H1 (cell line): Measurements from ENCODE around the gene ADIPOR2. TPM values are rescaled to one million over a fixed set of nuclear protein-coding genes. Genes with fewer than 3 reads are reported as not detected.

Experiments used
- CTCF ChIA-PET: fragments of 300-600 bp; sonication (Branson Sonifier 250); formaldehyde crosslinking; loops from one replicate; lab custom pipeline; 2021; ENCODE audit not compliant: partially characterized antibody; lab: Charles Lee
- POLR2A ChIA-PET: fragments of 300-600 bp; sonication (Branson Sonifier 250); formaldehyde crosslinking; loops from one replicate; lab custom pipeline; 2021; ENCODE audit warnings: inconsistent platforms; ENCODE audit not compliant: partially characterized antibody; lab: Charles Lee
- DNase-seq, 2 experiments: peaks; one replicate each; pipeline versions ENCODE4 v3.0.0 to v3.0.0-alpha.2; 2010 to 2022; ENCODE audit warnings: low spot score in 2 of 2, low read depth in 1 of 2, mixed read lengths in 1 of 2
- FAIRE-seq: peaks from 2 replicates; lab custom pipeline; 2011; peaks lifted over from hg19 to GRCh38; lab: Jason Lieb, UNC
- H2AFZ ChIP-seq: 2 replicates; pipeline ENCODE4 v1.8.1; 2012; ENCODE audit warnings: low read length, inconsistent platforms
- H2AK5ac ChIP-seq: 2 replicates; pipeline ENCODE4 v1.6.1; 2013; ENCODE audit warnings: low read depth, low read length
- H2BK120ac ChIP-seq: replicated peaks from 2 replicates; pipeline ENCODE3; 2013; ENCODE audit warnings: low read depth, low read length, inconsistent platforms
- H2BK12ac ChIP-seq: 2 replicates; pipeline ENCODE4 v1.6.1; 2013; ENCODE audit warnings: low read depth, low read length
- H2BK15ac ChIP-seq: 2 replicates; pipeline ENCODE4 v1.6.1; 2013; ENCODE audit warnings: low read length
- H2BK20ac ChIP-seq: 2 replicates; pipeline ENCODE4 v1.6.1; 2013; ENCODE audit warnings: low read length
- H2BK5ac ChIP-seq: 2 replicates; pipeline ENCODE4 v1.6.1; 2013; ENCODE audit warnings: low read depth, low read length
- H3K14ac ChIP-seq: 2 replicates; pipeline ENCODE4 v1.6.1; 2013; ENCODE audit warnings: inconsistent platforms; ENCODE audit not compliant: insufficient read length
- H3K18ac ChIP-seq: 2 replicates; pipeline ENCODE4 v1.6.1; 2013; ENCODE audit warnings: low read length; ENCODE audit errors: extremely low read depth
- H3K23ac ChIP-seq: 2 replicates; pipeline ENCODE4 v1.6.1; 2013; ENCODE audit warnings: inconsistent platforms; ENCODE audit not compliant: insufficient read length
- H3K23me2 ChIP-seq: 2 replicates; pipeline ENCODE4 v1.6.1; 2013; ENCODE audit warnings: low read depth, low read length
- H3K27ac ChIP-seq: 2 replicates; pipeline ENCODE4 v1.6.1; 2011; ENCODE audit warnings: low read depth, low read length, inconsistent platforms
- H3K27me3 ChIP-seq, 4 experiments: replicated peaks in 1 of 4; 1 replicate in 1 of 4; 2 replicates in 3 of 4; pipeline versions ENCODE4 v1.6.1 to v1.8.1; 2011 to 2013; ENCODE audit warnings: low read length in 3 of 4, mild to moderate bottlenecking in 3 of 4, inconsistent platforms in 2 of 4, mixed read lengths in 2 of 4, moderate library complexity in 1 of 4; ENCODE audit not compliant: control insufficient read depth in 3 of 4, insufficient read depth in 3 of 4; ENCODE audit errors: extremely low read depth in 1 of 4
- H3K36me3 ChIP-seq, 4 experiments: 2 replicates each; pipeline versions ENCODE4 v1.6.1 to v1.8.1; 2011 to 2013; ENCODE audit warnings: mild to moderate bottlenecking in 4 of 4, low read length in 3 of 4, moderate library complexity in 2 of 4, control low read depth in 1 of 4, inconsistent platforms in 1 of 4; ENCODE audit not compliant: insufficient read depth in 4 of 4, control insufficient read depth in 2 of 4
- H3K4ac ChIP-seq: replicated peaks from 2 replicates; pipeline ENCODE3; 2013; ENCODE audit warnings: low read length, low read depth, mixed read lengths, inconsistent platforms; ENCODE audit not compliant: insufficient read length
- H3K4me1 ChIP-seq, 4 experiments: replicated peaks in 1 of 4; 1 replicate in 1 of 4; 2 replicates in 3 of 4; pipeline versions ENCODE4 v1.6.1 to v1.8.1; 2011 to 2013; ENCODE audit warnings: low read length in 3 of 4, inconsistent platforms in 2 of 4, mixed read lengths in 1 of 4; ENCODE audit not compliant: insufficient read depth in 4 of 4, control insufficient read depth in 3 of 4
- H3K4me2 ChIP-seq, 2 experiments: 2 replicates each; pipeline versions ENCODE4 v1.6.1 to v1.8.1; 2011 to 2013; ENCODE audit warnings: low read depth in 2 of 2, low read length in 2 of 2, control low read depth in 1 of 2, inconsistent platforms in 1 of 2, mild to moderate bottlenecking in 1 of 2; ENCODE audit not compliant: insufficient read depth in 1 of 2
- H3K4me3 ChIP-seq, 4 experiments: fragments of 200-600, 300-600 bp in 1 of 4; sonication (generic), shearing (Covaris generic), sonication (Bioruptor Twin) in 1 of 4; 2 replicates each; pipeline versions ENCODE4 v1.5.1 to v1.8.1; 2011 to 2016; ENCODE audit warnings: low read length in 4 of 4, low read depth in 3 of 4, control low read depth in 2 of 4, inconsistent platforms in 2 of 4, mild to moderate bottlenecking in 2 of 4, mixed read lengths in 1 of 4, moderate library complexity in 1 of 4; ENCODE audit not compliant: insufficient read depth in 2 of 4; ENCODE audit errors: extremely low read depth in 1 of 4
- H3K56ac ChIP-seq: replicated peaks from 2 replicates; pipeline ENCODE3; 2013; ENCODE audit warnings: low read depth, mild to moderate bottlenecking, mixed read lengths, low read length, inconsistent platforms; ENCODE audit not compliant: insufficient read length
- H3K79me1 ChIP-seq: 2 replicates; pipeline ENCODE4 v1.6.1; 2013; ENCODE audit warnings: low read depth, low read length, control low read depth
- H3K79me2 ChIP-seq, 2 experiments: 2 replicates each; pipeline versions ENCODE4 v1.6.1 to v1.8.1; 2012 to 2013; ENCODE audit warnings: low read length in 2 of 2, mild to moderate bottlenecking in 2 of 2, inconsistent platforms in 1 of 2; ENCODE audit not compliant: insufficient read depth in 2 of 2, control insufficient read depth in 1 of 2
- H3K9ac ChIP-seq, 4 experiments: replicated peaks in 1 of 4; 1 replicate in 1 of 4; 2 replicates in 3 of 4; pipeline versions ENCODE4 v1.6.1 to v1.8.1; 2011 to 2013; ENCODE audit warnings: low read depth in 3 of 4, low read length in 3 of 4, control low read depth in 2 of 4, mild to moderate bottlenecking in 2 of 4, moderate library complexity in 2 of 4, inconsistent platforms in 1 of 4; ENCODE audit errors: extremely low read depth in 1 of 4
- H3K9me3 ChIP-seq, 2 experiments: 2 replicates each; pipeline versions ENCODE4 v1.6.1 to v1.8.1; 2012 to 2013; ENCODE audit warnings: mild to moderate bottlenecking in 2 of 2, moderate library complexity in 2 of 2, control low read depth in 1 of 2, inconsistent platforms in 1 of 2, low read depth in 1 of 2, low read length in 1 of 2, mixed read lengths in 1 of 2; ENCODE audit not compliant: insufficient read depth in 2 of 2
- H4K20me1 ChIP-seq, 2 experiments: replicated peaks in 1 of 2; 2 replicates each; pipeline versions ENCODE3 to v1.8.1; 2011 to 2013; ENCODE audit warnings: inconsistent platforms in 2 of 2, low read length in 2 of 2, mild to moderate bottlenecking in 1 of 2; ENCODE audit not compliant: insufficient read depth in 2 of 2, control insufficient read depth in 1 of 2
- H4K5ac ChIP-seq: 2 replicates; pipeline ENCODE4 v1.6.1; 2013; ENCODE audit warnings: low read length, low read depth, mixed read lengths, inconsistent platforms; ENCODE audit not compliant: insufficient read length
- H4K8ac ChIP-seq: 2 replicates; pipeline ENCODE4 v1.8.0; 2013; ENCODE audit warnings: mild to moderate bottlenecking, moderate library complexity, low read length, inconsistent platforms; ENCODE audit not compliant: insufficient read depth; ENCODE audit errors: extremely low read depth
- H4K91ac ChIP-seq: replicated peaks from 2 replicates; pipeline ENCODE3; 2013; ENCODE audit warnings: low read length, mixed read lengths, inconsistent platforms; ENCODE audit not compliant: insufficient read length
- CEBPB ChIP-seq: IDR thresholded peaks from 2 replicates; pipeline ENCODE4 v1.6.1; 2012; ENCODE audit warnings: low read depth, low read length
- CREB1 ChIP-seq: IDR thresholded peaks from 2 replicates; pipeline ENCODE4 v1.6.1; 2012; ENCODE audit warnings: inconsistent platforms
- JUN ChIP-seq: IDR thresholded peaks from 2 replicates; pipeline ENCODE4 v1.6.1; 2011; ENCODE audit warnings: low read depth, mild to moderate bottlenecking, improper control_type of control experiment, low read length
- NRF1 ChIP-seq: IDR thresholded peaks from 2 replicates; pipeline ENCODE4 v1.6.1; 2011; ENCODE audit warnings: mild to moderate bottlenecking, low read depth, low read length, improper control_type of control experiment
- POLR2AphosphoS5 ChIP-seq: IDR thresholded peaks from 2 replicates; pipeline ENCODE4 v1.6.1; 2011; ENCODE audit warnings: low read depth, low read length
- RBBP5 ChIP-seq: IDR thresholded peaks from 2 replicates; pipeline ENCODE4 v1.7.1; 2012; ENCODE audit warnings: low read depth, mild to moderate bottlenecking, inconsistent platforms, low read length, moderate library complexity, borderline replicate concordance
- RFX5 ChIP-seq: IDR thresholded peaks from 2 replicates; pipeline ENCODE4 v1.6.1; 2011; ENCODE audit warnings: low read depth, low read length, improper control_type of control experiment, borderline replicate concordance
- RNF2 ChIP-seq: fragments of 200-900, 300-1000 bp; sonication (generic); IDR thresholded peaks from 2 replicates; pipeline ENCODE4 v1.7.1; 2016; ENCODE audit warnings: borderline replicate concordance, low read depth, mild to moderate bottlenecking, antibody characterized with exemption, low read length; ENCODE audit not compliant: poor library complexity, severe bottlenecking; ENCODE audit errors: missing control alignments
- SIN3A ChIP-seq, 2 experiments: IDR thresholded peaks in 1 of 2; conservative IDR thresholded peaks in 1 of 2; 2 replicates each; pipeline ENCODE4 v1.6.1; 2011 to 2012; ENCODE audit warnings: low read length in 2 of 2, improper control_type of control experiment in 1 of 2, low read depth in 1 of 2, mild to moderate bottlenecking in 1 of 2
- SP2 ChIP-seq: IDR thresholded peaks from 2 replicates; pipeline ENCODE4 v1.6.1; 2012; ENCODE audit warnings: mild to moderate bottlenecking, low read length, inconsistent platforms
- USF2 ChIP-seq: IDR thresholded peaks from 2 replicates; pipeline ENCODE4 v1.6.1; 2011; ENCODE audit warnings: low read length, improper control_type of control experiment
- YY1 ChIP-seq: IDR thresholded peaks from 2 replicates; pipeline ENCODE4 v1.6.1; 2011; ENCODE audit warnings: low read depth, mild to moderate bottlenecking, low read length
- WGBS, 2 experiments: shearing (Covaris generic) in 1 of 2; methylation state at CpG; one replicate each; pipeline versions ENCODE4 v1.1.6 to v1.1.7; 2013 to 2015; ENCODE audit warnings: low lambda C conversion rate in 2 of 2, mixed read lengths in 2 of 2, inconsistent platforms in 1 of 2, low coverage in 1 of 2, missing lambda C conversion rate in 1 of 2; ENCODE audit not compliant: insufficient replicate concordance in 2 of 2, insufficient coverage in 1 of 2, insufficient read length in 1 of 2; ENCODE audit errors: extremely low coverage in 1 of 2, missing lambda C conversion rate in 1 of 2; 5-methylcytosine and 5-hydroxymethylcytosine counted together
- polyA plus RNA-seq, 7 experiments: library from polyadenylated mRNA; depleted of rRNA in 3 of 7; stranded (reverse) in 5 of 7; unstranded in 2 of 7; fragments of >200 nt in 5 of 7; fragments of 200-250 nt in 2 of 7; gene quantifications; 1 replicate in 5 of 7; 2 replicates in 1 of 7; 4 replicates in 1 of 7; pipeline versions ENCODE4 v1.2.1 to v1.2.3, GENCODE V29; 2011 to 2013; ENCODE audit warnings: missing spikeins in 2 of 7, mixed read lengths in 2 of 7
- total RNA-seq: library from RNA; stranded (reverse); fragmentation: NEBNext Ultra II Directional; extraction: Animal tissue kit (Norgen Biotek cat#: 25700); gene quantifications from 2 replicates; pipeline ENCODE4 v1.2.1, GENCODE V29; 2021

The ADIPOR2 gene
- total and polyA plus RNA-seq, 2 of the 8 experiments (the other 6 are each of a cell fraction or from before 2014, with no cell fraction given): 17.5 to 50.8 TPM

- Histone ChIP-seq H3K23me2 (no peaks in the 10 kb centered on the region; the same call in 1 of the 2 replicates), H3K9me3 (no peaks in the 10 kb centered on the region), H3K9ac (no peak overlapping the region), H2AK5ac (no peak overlapping the region), H2BK12ac (peak overlapping the region; percentile 75; the same call in 1 of the 2 replicates), H2AFZ (no peak overlapping the region), H2BK20ac (no peak overlapping the region), H3K23ac (no peak overlapping the region), H2BK120ac (no peak overlapping the region), H4K20me1 (peaks cover 0 to 2% of the 10 kb centered on the region in 2 experiments), H3K27ac (no peak overlapping the region), H3K4ac (no peak overlapping the region), H2BK15ac (no peak overlapping the region), H3K79me1 (no peaks in the 10 kb centered on the region), H2BK5ac (no peak overlapping the region), H3K4me3 (no peak overlapping the region), H4K5ac (no peak overlapping the region), H3K56ac (no peak overlapping the region), H3K4me2 (no peak overlapping the region), H3K18ac (no peak overlapping the region; the same call in 1 of the 2 replicates), H4K8ac (peak overlapping the region; percentile 22; the same call in 1 of the 2 replicates), H3K14ac (no peak overlapping the region), H4K91ac (no peak overlapping the region), H3K27me3 (no peaks in the 10 kb centered on the region), H3K36me3 (no peaks in the 10 kb centered on the region), H3K4me1 (peaks cover 0 to 2% (median 0%) of the 10 kb centered on the region in 4 experiments; a peak in 1 of 7 replicates), H3K79me2 (no peaks in the 10 kb centered on the region)
- 91% methylated on average over 22 of the region's 22 CpGs; no CpG with 5 or more reads in 1 of the 2 experiments for WGBS, 2 experiments
- FAIRE-seq (no peak), DNase-seq (no peak)
- ChIA-PET POLR2A (no interaction called here), CTCF (interaction anchor here (0.7 to 3.3 kb wide), 5 partner anchors 9 to 131 kb away, joined by 3 to 27 read pairs (median 3); no protein-coding TSS in a partner anchor)
- TF ChIP-seq POLR2AphosphoS5 (no peak), USF2 (no peak), RNF2 (no peak), SIN3A (conservative IDR thresholded peaks at IDR 0.05 in 1 of 2, IDR thresholded peaks at IDR 0.05 in 1 of 2; ENCODE audit: low read depth in 1 of 2, low read length in 2 of 2) (no peak), RBBP5 (no peak), CREB1 (no peak), JUN (no peak), RFX5 (no peak), SP2 (no peak), YY1 (no peak), CEBPB (no peak), NRF1 (no peak)
These were observed 118.1 kb downstream of the ADIPOR2 start for GRCh38 chr12:1808798-1809480.
